Keratinocyte (primary cell): ENCODE results near the gene BTBD16. TPM values are rescaled to one million over a fixed set of nuclear protein-coding genes. Genes with fewer than 3 reads are reported as not detected.

Source experiments
- DNase-seq: peaks from one replicate; pipeline ENCODE4 v3.0.0-alpha.2; 2011; ENCODE audit warnings: low read depth, missing footprints, low spot score
- FAIRE-seq: peaks from 2 replicates; lab custom pipeline; 2011; peaks lifted over from hg19 to GRCh38; lab: Jason Lieb, UNC
- H2AFZ ChIP-seq: 2 replicates; pipeline ENCODE4 v1.6.0; 2012; ENCODE audit warnings: low read length, control low read depth, inconsistent platforms; ENCODE audit not compliant: control insufficient read depth
- H3K27ac ChIP-seq: 2 replicates; pipeline ENCODE4 v1.5.1; 2011; ENCODE audit warnings: low read length; ENCODE audit not compliant: control insufficient read depth, insufficient read depth
- H3K27me3 ChIP-seq: 3 replicates; pipeline ENCODE4 v1.6.0; 2011; ENCODE audit warnings: low read length; ENCODE audit not compliant: control insufficient read depth, insufficient read depth; ENCODE audit errors: extremely low read depth
- H3K36me3 ChIP-seq, 2 experiments: 2 replicates in 1 of 2; 3 replicates in 1 of 2; pipeline ENCODE4 v1.5.1; 2011; ENCODE audit warnings: low read length in 2 of 2, mild to moderate bottlenecking in 1 of 2; ENCODE audit not compliant: control insufficient read depth in 2 of 2, insufficient read depth in 2 of 2; ENCODE audit errors: extremely low read depth in 1 of 2
- H3K4me1 ChIP-seq: 3 replicates; pipeline ENCODE4 v1.5.1; 2011; ENCODE audit warnings: low read length; ENCODE audit not compliant: control insufficient read depth, insufficient read depth; ENCODE audit errors: extremely low read depth
- H3K4me2 ChIP-seq: 3 replicates; pipeline ENCODE4 v1.6.0; 2011; ENCODE audit warnings: low read depth, low read length; ENCODE audit not compliant: control insufficient read depth, insufficient read depth; ENCODE audit errors: extremely low read depth
- H3K4me3 ChIP-seq, 3 experiments: fragments of 200-600 bp in 1 of 3; sonication (generic) in 1 of 3; 2 replicates in 2 of 3; 3 replicates in 1 of 3; pipeline ENCODE4 v1.5.1; 2011 to 2016; ENCODE audit warnings: low read length in 3 of 3, mild to moderate bottlenecking in 3 of 3, control low read depth in 2 of 3, inconsistent platforms in 1 of 3, low read depth in 1 of 3, mixed read lengths in 1 of 3, mixed run types in 1 of 3, moderate library complexity in 1 of 3; ENCODE audit not compliant: control insufficient read depth in 2 of 3, insufficient read depth in 2 of 3; ENCODE audit errors: extremely low read depth in 1 of 3
- H3K79me2 ChIP-seq: 2 replicates; pipeline ENCODE4 v1.6.0; 2012; ENCODE audit warnings: low read length; ENCODE audit not compliant: control insufficient read depth, insufficient read depth
- H3K9ac ChIP-seq: 3 replicates; pipeline ENCODE4 v1.6.0; 2011; ENCODE audit warnings: low read length; ENCODE audit not compliant: control insufficient read depth, insufficient read depth; ENCODE audit errors: extremely low read depth
- H3K9me1 ChIP-seq: 3 replicates; pipeline ENCODE4 v1.6.0; 2011; ENCODE audit warnings: low read length; ENCODE audit not compliant: control insufficient read depth, insufficient read depth; ENCODE audit errors: extremely low read depth
- H3K9me3 ChIP-seq: 2 replicates; pipeline ENCODE4 v1.5.1; 2012; ENCODE audit warnings: low read depth, low read length; ENCODE audit not compliant: control insufficient read depth
- H4K20me1 ChIP-seq: 3 replicates; pipeline ENCODE4 v1.6.0; 2011; ENCODE audit warnings: low read length; ENCODE audit not compliant: control insufficient read depth, insufficient read depth; ENCODE audit errors: extremely low read depth
- CTCF ChIP-seq, 3 experiments: IDR thresholded peaks in 1 of 3; conservative IDR thresholded peaks in 1 of 3; optimal IDR thresholded peaks in 1 of 3; 2 replicates in 2 of 3; 3 replicates in 1 of 3; pipeline versions ENCODE3 to v1.5.1; 2011; ENCODE audit warnings: low read length in 3 of 3, mild to moderate bottlenecking in 3 of 3, moderate library complexity in 2 of 3, control low read depth in 1 of 3, inconsistent platforms in 1 of 3; ENCODE audit not compliant: insufficient read depth in 2 of 3; ENCODE audit errors: extremely low read depth in 1 of 3
- EZH2 ChIP-seq: IDR thresholded peaks from one replicate; pipeline ENCODE4 v1.6.1; 2012; ENCODE audit warnings: inconsistent platforms, mild to moderate bottlenecking, low read length, moderate library complexity
- dilution Hi-C: fragments of 300-500 bp; cut with MboI; formaldehyde crosslinking; loops from one replicate; pipeline ENCODE4 v1.7.0; 2020; ENCODE audit warnings: low sequenced_read_pairs; ENCODE audit not compliant: extremely low pct_ligation_motif_present
- polyA plus RNA-seq, 5 experiments: library from polyadenylated mRNA; depleted of rRNA in 3 of 5; stranded (reverse) in 3 of 5; stranded (forward) in 1 of 5; unstranded in 1 of 5; fragments of >200 nt; gene quantifications; 1 replicate in 1 of 5; 2 replicates in 3 of 5; 3 replicates in 1 of 5; pipeline versions ENCODE4 v1.2.1 to v1.2.3, GENCODE V29; 2011 to 2012; ENCODE audit warnings: missing spikeins in 2 of 5, low read depth in 1 of 5, low replicate concordance in 1 of 5

Gene BTBD16
- polyA plus RNA-seq, 1 donor (not counting 4 experiments of a cell fraction or from before 2014, with no cell fraction given), result 4.9 TPM

- DNase-seq, result no peak
- FAIRE-seq, result peak; percentile 88
- peaks cover 27% of the 10 kb centered on the region for H3K4me1 ChIP-seq
Observed at GRCh38 chr10:122342293-122343134, 71.4 kb downstream of the BTBD16 start.

GRCh38 chr10:122343135-122343800, 72.2 kb downstream of the BTBD16 start:
- H2AFZ ChIP-seq, result no peak overlapping the region

More at GRCh38 chr10:122342293-122343134, 71.4 kb downstream of the BTBD16 start:
- H2AFZ ChIP-seq, result no peak overlapping the region
- H3K9me1 ChIP-seq, result peaks cover 3% of the 10 kb centered on the region
- no peak overlapping the region for H3K27ac ChIP-seq
- H4K20me1 ChIP-seq, result no peaks in the 10 kb centered on the region
- H3K27me3 ChIP-seq, result no peaks in the 10 kb centered on the region
- H3K9ac ChIP-seq, result no peak overlapping the region
- no peak overlapping the region for H3K4me3 ChIP-seq
- TF ChIP-seq CTCF (optimal IDR thresholded peaks at IDR 0.05 in 1 of 3, IDR thresholded peaks at IDR 0.05 in 1 of 3, conservative IDR thresholded peaks at IDR 0.05 in 1 of 3; ENCODE audit: extremely low read depth in 1 of 3, insufficient read depth in 2 of 3, low read length in 3 of 3) (peak; percentile 61 to 69 (median 65)), EZH2 (no peak)
- no peaks in the 10 kb centered on the region for H3K36me3 ChIP-seq
- no peak overlapping the region for H3K4me2 ChIP-seq
- no peaks in the 10 kb centered on the region for H3K79me2 ChIP-seq
- dilution Hi-C loops, result no loop called here
- H3K9me3 ChIP-seq, result no peaks in the 10 kb centered on the region

More at GRCh38 chr10:122343135-122343800, 72.2 kb downstream of the BTBD16 start:
- Histone ChIP-seq H3K27ac (no peak overlapping the region), H3K9me1 (peaks cover 3% of the 10 kb centered on the region), H3K9ac (no peak overlapping the region), H3K4me3 (no peak overlapping the region), H4K20me1 (no peaks in the 10 kb centered on the region), H3K79me2 (no peaks in the 10 kb centered on the region), H3K27me3 (no peaks in the 10 kb centered on the region), H3K36me3 (no peaks in the 10 kb centered on the region), H3K4me2 (no peak overlapping the region), H3K9me3 (no peaks in the 10 kb centered on the region), H3K4me1 (peaks cover 22% of the 10 kb centered on the region)
- TF ChIP-seq EZH2 (no peak), CTCF (optimal IDR thresholded peaks at IDR 0.05 in 1 of 3, IDR thresholded peaks at IDR 0.05 in 1 of 3, conservative IDR thresholded peaks at IDR 0.05 in 1 of 3; ENCODE audit: extremely low read depth in 1 of 3, insufficient read depth in 2 of 3, low read length in 3 of 3) (no peak)
- dilution Hi-C loops, result no loop called here
- DNase-seq (no peak), FAIRE-seq (no peak)
